HepG2 (cell line): Measurements from ENCODE around the gene JTB. TPM values are rescaled to one million over a fixed set of nuclear protein-coding genes. Genes with fewer than 3 reads are reported as not detected.
A peak's percentile ranks its signal among the peaks of the same experiment; 100 is the strongest.

ENCODE experiments used
- CBX1 ChIP-seq: IDR thresholded peaks from one replicate; pipeline ENCODE4 v1.6.1; 2016; ENCODE audit warnings: antibody characterized with exemption, low read depth
- CCAR2 ChIP-seq: fragments of 200-400 bp; formaldehyde crosslinking; optimal IDR thresholded peaks from 2 replicates; pipeline ENCODE3; 2018; ENCODE audit warnings: low read depth, mild to moderate bottlenecking, low read length, moderate library complexity
- GTF2F1 ChIP-seq: fragments of 150-350 bp; IDR thresholded peaks from 2 replicates; pipeline ENCODE4 v1.6.1; 2014; ENCODE audit warnings: low read length
- HIVEP1 ChIP-seq: sonication (generic); formaldehyde crosslinking; IDR thresholded peaks from 2 replicates; pipeline ENCODE4 v1.4.0; 2020; ENCODE audit warnings: mild to moderate bottlenecking, missing genetic modification reagents
- HNRNPK ChIP-seq: fragments of 200-400 bp; formaldehyde crosslinking; IDR thresholded peaks from 2 replicates; pipeline ENCODE4 v1.6.1; 2018; ENCODE audit warnings: low read length, low read depth, moderate library complexity, mild to moderate bottlenecking; ENCODE audit not compliant: poor library complexity, severe bottlenecking
- HNRNPUL1 ChIP-seq: fragments of 200-400 bp; formaldehyde crosslinking; IDR thresholded peaks from 2 replicates; pipeline ENCODE4 v1.6.1; 2017; ENCODE audit warnings: low read depth, mild to moderate bottlenecking, low read length, moderate library complexity
- KDM2A ChIP-seq: sonication (generic); formaldehyde crosslinking; IDR thresholded peaks from 2 replicates; pipeline ENCODE4 v1.4.0; 2020; ENCODE audit warnings: low read depth, missing genetic modification reagents, borderline replicate concordance
- KDM5A ChIP-seq: fragments of 200-600 bp; sonication (generic); IDR thresholded peaks from 2 replicates; pipeline ENCODE4 v1.7.0; 2018; ENCODE audit warnings: antibody characterized with exemption, mild to moderate bottlenecking, low read length, borderline replicate concordance
- MXD1 ChIP-seq: sonication (generic); formaldehyde crosslinking; IDR thresholded peaks from 2 replicates; pipeline ENCODE4 v1.4.0; 2020; ENCODE audit warnings: mild to moderate bottlenecking, missing genetic modification reagents
- PHF8 ChIP-seq: sonication (generic); formaldehyde crosslinking; IDR thresholded peaks from 2 replicates; pipeline ENCODE4 v1.5.0; 2020; ENCODE audit warnings: missing genetic modification reagents
- POGZ ChIP-seq: sonication (generic); formaldehyde crosslinking; IDR thresholded peaks from 2 replicates; pipeline ENCODE4 v1.4.0; 2020; ENCODE audit warnings: mild to moderate bottlenecking, missing genetic modification reagents
- PRDM4 ChIP-seq: sonication (generic); formaldehyde crosslinking; IDR thresholded peaks from 2 replicates; pipeline ENCODE4 v1.9.0; 2021; ENCODE audit warnings: missing genetic modification reagents, borderline replicate concordance
- RNF2 ChIP-seq: fragments of 450-650 bp; conservative IDR thresholded peaks from 2 replicates; pipeline ENCODE4 v1.6.1; 2016; ENCODE audit warnings: low read depth
- ZC3H4 ChIP-seq: sonication (generic); formaldehyde crosslinking; IDR thresholded peaks from 2 replicates; pipeline ENCODE4 v1.4.0; 2020; ENCODE audit warnings: missing genetic modification reagents, borderline replicate concordance
- ZNF282 ChIP-seq: fragments of 450-650 bp; IDR thresholded peaks from 2 replicates; pipeline ENCODE4 v1.6.1; 2018; ENCODE audit not compliant: partially characterized antibody
- ZNF326 ChIP-seq: sonication (generic); formaldehyde crosslinking; IDR thresholded peaks from 2 replicates; pipeline ENCODE4 v1.4.0; 2020; ENCODE audit warnings: missing genetic modification reagents, borderline replicate concordance
- ZNF547 ChIP-seq: sonication (generic); formaldehyde crosslinking; IDR thresholded peaks from 2 replicates; pipeline ENCODE4 v1.5.1; 2020; ENCODE audit warnings: mild to moderate bottlenecking, missing genetic modification reagents
- ZNF605 ChIP-seq: sonication (generic); formaldehyde crosslinking; IDR thresholded peaks from 2 replicates; pipeline ENCODE4 v1.8.0; 2022; ENCODE audit warnings: mild to moderate bottlenecking, missing genetic modification reagents
- ZNF615 ChIP-seq: sonication (generic); formaldehyde crosslinking; IDR thresholded peaks from 2 replicates; pipeline ENCODE4 v1.5.0; 2020; ENCODE audit warnings: mild to moderate bottlenecking, missing genetic modification reagents, borderline replicate concordance
- ZNF687 ChIP-seq: sonication (generic); formaldehyde crosslinking; IDR thresholded peaks from 2 replicates; pipeline ENCODE4 v1.5.1; 2020; ENCODE audit warnings: mild to moderate bottlenecking, missing genetic modification reagents, moderate library complexity
- ZNF772 ChIP-seq: sonication (generic); formaldehyde crosslinking; IDR thresholded peaks from 2 replicates; pipeline ENCODE4 v1.5.0; 2020; ENCODE audit warnings: mild to moderate bottlenecking, missing genetic modification reagents
- ZSCAN9 ChIP-seq: IDR thresholded peaks from 2 replicates; pipeline ENCODE4 v1.6.1; 2016; ENCODE audit warnings: borderline replicate concordance
- polyA plus RNA-seq, 8 experiments: library from polyadenylated mRNA; depleted of rRNA in 3 of 8; stranded (reverse) in 7 of 8; unstranded in 1 of 8; fragments of >200 nt; fragmentation: Illumina TruSeq in 4 of 8; extraction: Trizol in 4 of 8; gene quantifications; 2 replicates each; pipeline versions ENCODE4 v1.2.1 to v1.2.3, GENCODE V29; 2011 to 2016; ENCODE audit warnings: low read depth in 4 of 8, missing spikeins in 1 of 8, mixed read lengths in 1 of 8; ENCODE audit not compliant: insufficient read depth in 1 of 8
- total RNA-seq, 5 experiments: library from RNA; depleted of rRNA; stranded (reverse); fragments of >200 nt; fragmentation: Illumina TruSeq; extraction: Trizol; gene quantifications; 2 replicates each; pipeline ENCODE4 v1.2.3, GENCODE V29; 2016; ENCODE audit warnings: low read depth in 1 of 5

Gene JTB
- total and polyA plus RNA-seq, 2 of the 13 experiments (the other 11 are each of a cell fraction or from before 2014, with no cell fraction given): 96.7 to 99.2 TPM

- TF ChIP-seq ZSCAN9 (CRISPR knock-in tag) (no peak; the same call in 1 of the 2 replicates), POGZ (CRISPR knock-in tag) (peak; percentile 26; the same call in 1 of the 2 replicates), RNF2 (no peak), ZNF547 (CRISPR knock-in tag) (no peak), ZNF687 (CRISPR knock-in tag) (no peak; the same call in 1 of the 2 replicates), HNRNPK (no peak), ZNF772 (CRISPR knock-in tag) (peak; percentile 78), KDM5A (0 out of 2 replicates have a peak, but pooled peaks have one; percentile 33), HNRNPUL1 (no peak), HIVEP1 (peak; percentile 8; the same call in 1 of the 2 replicates), PRDM4 (CRISPR knock-in tag) (no peak), CCAR2 (no peak), GTF2F1 (no peak), CBX1 (no peak), ZC3H4 (no peak), ZNF326 (CRISPR knock-in tag) (no peak), ZNF282 (no peak), KDM2A (no peak), PHF8 (CRISPR knock-in tag) (no peak; the same call in 1 of the 2 replicates), MXD1 (peak; percentile 56; the same call in 1 of the 2 replicates), ZNF605 (0 out of 2 replicates have a peak, but pooled peaks have one; percentile 49), ZNF615 (CRISPR knock-in tag) (no peak)
These were observed 13.6 kb downstream of the JTB start (continued) for GRCh38 chr1:153963850-153964331.
